WTC11 (cell line): ENCODE measurements around the gene CHTF18. TPM values are rescaled to one million over a fixed set of nuclear protein-coding genes. Genes with fewer than 3 reads are reported as not detected.
A peak's percentile ranks its signal among the peaks of the same experiment; 100 is the strongest.

ENCODE experiments used
- ATAC-seq: fragments of 200-7000 bp; cut with Tn5 transposase; 2 replicates; pipeline ENCODE4 v1.10.0; 2021; ENCODE audit warnings: mild to moderate bottlenecking, moderate library complexity
- CTCF ChIA-PET: fragments of 300-600 bp; sonication (Branson Sonifier 250); formaldehyde crosslinking; loops from one replicate; lab custom pipeline; 2021; ENCODE audit warnings: antibody characterized with exemption; lab: Charles Lee
- POLR2A ChIA-PET: fragments of 350-600 bp; sonication (Branson Sonifier 250); formaldehyde crosslinking; loops from one replicate; lab custom pipeline; 2021; ENCODE audit warnings: antibody characterized with exemption; lab: Charles Lee
- DNase-seq: peaks from one replicate; pipeline ENCODE4 v3.0.0; 2021; ENCODE audit warnings: low spot score
- H3K27ac Mint-ChIP-seq: 2 replicates; pipeline ENCODE4 v1.8.0; 2021; ENCODE audit warnings: mixed read lengths
- H3K27me3 Mint-ChIP-seq: 2 replicates; pipeline ENCODE4 v1.8.0; 2021; ENCODE audit warnings: low read depth, mild to moderate bottlenecking, moderate library complexity, mixed read lengths
- H3K36me3 Mint-ChIP-seq: 2 replicates; pipeline ENCODE4 v1.8.0; 2021; ENCODE audit warnings: mixed read lengths
- H3K4me1 Mint-ChIP-seq: 2 replicates; pipeline ENCODE4 v1.8.0; 2022; ENCODE audit warnings: mixed read lengths
- H3K4me3 Mint-ChIP-seq: 2 replicates; pipeline ENCODE4 v1.8.0; 2021; ENCODE audit warnings: mild to moderate bottlenecking, moderate library complexity, mixed read lengths
- H3K9me3 Mint-ChIP-seq: 2 replicates; pipeline ENCODE4 v1.8.0; 2021; ENCODE audit warnings: mixed read lengths
- FOXJ3 ChIP-seq: sonication (generic); formaldehyde crosslinking; IDR thresholded peaks from 2 replicates; pipeline ENCODE4 v1.9.0; 2021; ENCODE audit warnings: missing genetic modification reagents, mild to moderate bottlenecking, borderline replicate concordance
- IRF2 ChIP-seq: sonication (generic); formaldehyde crosslinking; IDR thresholded peaks from 2 replicates; pipeline ENCODE4 v1.8.0; 2022; ENCODE audit warnings: low read depth, missing genetic modification reagents, borderline replicate concordance
- KAT7 ChIP-seq: sonication (generic); formaldehyde crosslinking; IDR thresholded peaks from 2 replicates; pipeline ENCODE4 v1.8.1; 2023; ENCODE audit warnings: missing genetic modification reagents, mild to moderate bottlenecking, borderline replicate concordance
- MXD4 ChIP-seq: fragments of 250-450 bp; sonication (Bioruptor Pico); IDR thresholded peaks from 2 replicates; pipeline ENCODE4 v1.8.0; 2021; ENCODE audit warnings: mild to moderate bottlenecking, moderate library complexity, borderline replicate concordance
- SMAD3 ChIP-seq: sonication (generic); formaldehyde crosslinking; IDR thresholded peaks from 2 replicates; pipeline ENCODE4 v1.8.0; 2022; ENCODE audit warnings: missing genetic modification reagents, mild to moderate bottlenecking, borderline replicate concordance
- SMAD4 ChIP-seq: sonication (generic); formaldehyde crosslinking; IDR thresholded peaks from 2 replicates; pipeline ENCODE4 v1.8.0; 2022; ENCODE audit warnings: mild to moderate bottlenecking, missing genetic modification reagents
- ZNF416 ChIP-seq: fragments of 250-450 bp; sonication (Bioruptor Pico); IDR thresholded peaks from 2 replicates; pipeline ENCODE4 v1.9.0; 2021; ENCODE audit warnings: mild to moderate bottlenecking, inconsistent platforms
- ZNF671 ChIP-seq: fragments of 250-450 bp; sonication (Bioruptor Pico); IDR thresholded peaks from 2 replicates; pipeline ENCODE4 v1.8.0; 2021; ENCODE audit warnings: mild to moderate bottlenecking
- total RNA-seq: library from RNA; stranded (reverse); gene quantifications from 3 replicates; pipeline ENCODE4 v1.2.3, GENCODE V29; 2021
- TF ChIP-seq, protein P1 (sequence below): sonication (generic); formaldehyde crosslinking; IDR thresholded peaks from 2 replicates; pipeline ENCODE4 v1.8.1; 2022; ENCODE audit warnings: low read depth, missing genetic modification reagents, borderline replicate concordance
- TF ChIP-seq, protein P2 (sequence below): sonication (generic); formaldehyde crosslinking; IDR thresholded peaks from 2 replicates; pipeline ENCODE4 v1.8.0; 2022; ENCODE audit warnings: mild to moderate bottlenecking, missing genetic modification reagents
- TF ChIP-seq, protein P3 (sequence below): sonication (generic); formaldehyde crosslinking; IDR thresholded peaks from 2 replicates; pipeline ENCODE4 v1.8.1; 2023; ENCODE audit warnings: mild to moderate bottlenecking, missing genetic modification reagents
- TF ChIP-seq, protein P4 (sequence below): fragments of 250-450 bp; sonication (Bioruptor Pico); IDR thresholded peaks from 2 replicates; pipeline ENCODE4 v1.9.0; 2021; ENCODE audit warnings: moderate library complexity, mild to moderate bottlenecking, inconsistent platforms, borderline replicate concordance
- TF ChIP-seq, protein P5 (sequence below): fragments of 250-450 bp; sonication (Bioruptor Pico); IDR thresholded peaks from 2 replicates; pipeline ENCODE4 v1.9.0; 2021; ENCODE audit warnings: mild to moderate bottlenecking
- TF ChIP-seq, protein P6 (sequence below): fragments of 200-600 bp; IDR thresholded peaks from 2 replicates; pipeline ENCODE4 v1.8.0; 2022; ENCODE audit warnings: antibody characterized with exemption
- TF ChIP-seq, protein P7 (sequence below): sonication (generic); formaldehyde crosslinking; IDR thresholded peaks from 2 replicates; pipeline ENCODE4 v1.8.1; 2022; ENCODE audit warnings: low read depth, mild to moderate bottlenecking, moderate library complexity, missing genetic modification reagents, borderline replicate concordance
- TF ChIP-seq, protein P8 (sequence below): sonication (generic); formaldehyde crosslinking; IDR thresholded peaks from 2 replicates; pipeline ENCODE4 v1.8.0; 2023; ENCODE audit warnings: mild to moderate bottlenecking, missing genetic modification reagents
- TF ChIP-seq, protein P9 (sequence below): sonication (generic); formaldehyde crosslinking; IDR thresholded peaks from 2 replicates; pipeline ENCODE4 v1.8.1; 2022; ENCODE audit warnings: mild to moderate bottlenecking, moderate library complexity, missing genetic modification reagents

Gene CHTF18
- total RNA-seq, 1 experiment from 2014 or later: 183 TPM

DNA sequence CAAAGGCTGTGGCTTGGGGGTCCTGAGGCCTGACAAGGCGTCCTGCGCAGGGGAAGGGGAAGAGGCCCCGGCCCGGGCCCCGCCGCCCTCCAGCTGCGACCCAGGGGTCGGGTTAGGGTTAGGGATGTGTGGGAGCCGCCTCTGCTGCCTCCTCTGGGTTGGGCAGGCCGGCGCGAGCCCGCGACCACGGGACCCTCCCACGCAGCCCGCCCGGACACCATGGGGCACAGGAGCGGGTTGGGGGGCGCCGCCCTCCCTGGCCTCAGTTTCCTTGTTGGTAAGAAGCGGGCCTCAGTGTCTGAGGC is 48.0 kb upstream of the CHTF18 start:
- H3K36me3 Mint-ChIP-seq: peaks cover 6% of the 10 kb centered on the region; the same call in 1 of the 2 replicates
- TF ChIP-seq, protein P1, sequence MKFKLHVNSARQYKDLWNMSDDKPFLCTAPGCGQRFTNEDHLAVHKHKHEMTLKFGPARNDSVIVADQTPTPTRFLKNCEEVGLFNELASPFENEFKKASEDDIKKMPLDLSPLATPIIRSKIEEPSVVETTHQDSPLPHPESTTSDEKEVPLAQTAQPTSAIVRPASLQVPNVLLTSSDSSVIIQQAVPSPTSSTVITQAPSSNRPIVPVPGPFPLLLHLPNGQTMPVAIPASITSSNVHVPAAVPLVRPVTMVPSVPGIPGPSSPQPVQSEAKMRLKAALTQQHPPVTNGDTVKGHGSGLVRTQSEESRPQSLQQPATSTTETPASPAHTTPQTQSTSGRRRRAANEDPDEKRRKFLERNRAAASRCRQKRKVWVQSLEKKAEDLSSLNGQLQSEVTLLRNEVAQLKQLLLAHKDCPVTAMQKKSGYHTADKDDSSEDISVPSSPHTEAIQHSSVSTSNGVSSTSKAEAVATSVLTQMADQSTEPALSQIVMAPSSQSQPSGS: no peak
- TF ChIP-seq ZNF416 (CRISPR knock-in tag): no peak
- TF ChIP-seq, protein P2, sequence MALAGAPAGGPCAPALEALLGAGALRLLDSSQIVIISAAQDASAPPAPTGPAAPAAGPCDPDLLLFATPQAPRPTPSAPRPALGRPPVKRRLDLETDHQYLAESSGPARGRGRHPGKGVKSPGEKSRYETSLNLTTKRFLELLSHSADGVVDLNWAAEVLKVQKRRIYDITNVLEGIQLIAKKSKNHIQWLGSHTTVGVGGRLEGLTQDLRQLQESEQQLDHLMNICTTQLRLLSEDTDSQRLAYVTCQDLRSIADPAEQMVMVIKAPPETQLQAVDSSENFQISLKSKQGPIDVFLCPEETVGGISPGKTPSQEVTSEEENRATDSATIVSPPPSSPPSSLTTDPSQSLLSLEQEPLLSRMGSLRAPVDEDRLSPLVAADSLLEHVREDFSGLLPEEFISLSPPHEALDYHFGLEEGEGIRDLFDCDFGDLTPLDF: no peak
- TF ChIP-seq MXD4: no peak
- TF ChIP-seq ZNF671 (CRISPR knock-in tag): no peak
- TF ChIP-seq, protein P3, sequence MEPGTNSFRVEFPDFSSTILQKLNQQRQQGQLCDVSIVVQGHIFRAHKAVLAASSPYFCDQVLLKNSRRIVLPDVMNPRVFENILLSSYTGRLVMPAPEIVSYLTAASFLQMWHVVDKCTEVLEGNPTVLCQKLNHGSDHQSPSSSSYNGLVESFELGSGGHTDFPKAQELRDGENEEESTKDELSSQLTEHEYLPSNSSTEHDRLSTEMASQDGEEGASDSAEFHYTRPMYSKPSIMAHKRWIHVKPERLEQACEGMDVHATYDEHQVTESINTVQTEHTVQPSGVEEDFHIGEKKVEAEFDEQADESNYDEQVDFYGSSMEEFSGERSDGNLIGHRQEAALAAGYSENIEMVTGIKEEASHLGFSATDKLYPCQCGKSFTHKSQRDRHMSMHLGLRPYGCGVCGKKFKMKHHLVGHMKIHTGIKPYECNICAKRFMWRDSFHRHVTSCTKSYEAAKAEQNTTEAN: no peak
- TF ChIP-seq SMAD4: no peak
- TF ChIP-seq, protein P4, sequence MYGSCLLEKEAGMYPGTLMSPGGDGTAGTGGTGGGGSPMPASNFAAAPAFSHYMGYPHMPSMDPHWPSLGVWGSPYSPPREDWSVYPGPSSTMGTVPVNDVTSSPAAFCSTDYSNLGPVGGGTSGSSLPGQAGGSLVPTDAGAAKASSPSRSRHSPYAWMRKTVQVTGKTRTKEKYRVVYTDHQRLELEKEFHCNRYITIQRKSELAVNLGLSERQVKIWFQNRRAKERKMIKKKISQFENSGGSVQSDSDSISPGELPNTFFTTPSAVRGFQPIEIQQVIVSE (CRISPR knock-in tag): no peak
- TF ChIP-seq, protein P5, sequence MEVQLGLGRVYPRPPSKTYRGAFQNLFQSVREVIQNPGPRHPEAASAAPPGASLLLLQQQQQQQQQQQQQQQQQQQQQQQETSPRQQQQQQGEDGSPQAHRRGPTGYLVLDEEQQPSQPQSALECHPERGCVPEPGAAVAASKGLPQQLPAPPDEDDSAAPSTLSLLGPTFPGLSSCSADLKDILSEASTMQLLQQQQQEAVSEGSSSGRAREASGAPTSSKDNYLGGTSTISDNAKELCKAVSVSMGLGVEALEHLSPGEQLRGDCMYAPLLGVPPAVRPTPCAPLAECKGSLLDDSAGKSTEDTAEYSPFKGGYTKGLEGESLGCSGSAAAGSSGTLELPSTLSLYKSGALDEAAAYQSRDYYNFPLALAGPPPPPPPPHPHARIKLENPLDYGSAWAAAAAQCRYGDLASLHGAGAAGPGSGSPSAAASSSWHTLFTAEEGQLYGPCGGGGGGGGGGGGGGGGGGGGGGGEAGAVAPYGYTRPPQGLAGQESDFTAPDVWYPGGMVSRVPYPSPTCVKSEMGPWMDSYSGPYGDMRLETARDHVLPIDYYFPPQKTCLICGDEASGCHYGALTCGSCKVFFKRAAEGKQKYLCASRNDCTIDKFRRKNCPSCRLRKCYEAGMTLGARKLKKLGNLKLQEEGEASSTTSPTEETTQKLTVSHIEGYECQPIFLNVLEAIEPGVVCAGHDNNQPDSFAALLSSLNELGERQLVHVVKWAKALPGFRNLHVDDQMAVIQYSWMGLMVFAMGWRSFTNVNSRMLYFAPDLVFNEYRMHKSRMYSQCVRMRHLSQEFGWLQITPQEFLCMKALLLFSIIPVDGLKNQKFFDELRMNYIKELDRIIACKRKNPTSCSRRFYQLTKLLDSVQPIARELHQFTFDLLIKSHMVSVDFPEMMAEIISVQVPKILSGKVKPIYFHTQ (CRISPR knock-in tag): no peak
- TF ChIP-seq FOXJ3 (CRISPR knock-in tag): no peak
- ChIA-PET POLR2A (interaction anchor here (0.9 to 1.8 kb wide), 3 partner anchors 20 to 45 kb away, joined by 3 to 10 read pairs (median 4); partner anchors contain the start of genes ANTKMT and MSLN), CTCF (interaction anchor here (0.5 to 3.2 kb wide), 22 partner anchors 7 to 1042 kb away, joined by 3 to 28 read pairs (median 5); partner anchors contain the start of genes ANTKMT, CCDC78, CHTF18 and HAGHL)
- H3K27ac Mint-ChIP-seq: no peak overlapping the region
- peak overlapping the region; percentile 74 for H3K4me3 Mint-ChIP-seq
- DNase-seq (no peak), ATAC-seq (no peak)
- peaks cover 14% of the 10 kb centered on the region for H3K4me1 Mint-ChIP-seq
- no peaks in the 10 kb centered on the region for H3K27me3 Mint-ChIP-seq
- H3K9me3 Mint-ChIP-seq: no peaks in the 10 kb centered on the region

DNA sequence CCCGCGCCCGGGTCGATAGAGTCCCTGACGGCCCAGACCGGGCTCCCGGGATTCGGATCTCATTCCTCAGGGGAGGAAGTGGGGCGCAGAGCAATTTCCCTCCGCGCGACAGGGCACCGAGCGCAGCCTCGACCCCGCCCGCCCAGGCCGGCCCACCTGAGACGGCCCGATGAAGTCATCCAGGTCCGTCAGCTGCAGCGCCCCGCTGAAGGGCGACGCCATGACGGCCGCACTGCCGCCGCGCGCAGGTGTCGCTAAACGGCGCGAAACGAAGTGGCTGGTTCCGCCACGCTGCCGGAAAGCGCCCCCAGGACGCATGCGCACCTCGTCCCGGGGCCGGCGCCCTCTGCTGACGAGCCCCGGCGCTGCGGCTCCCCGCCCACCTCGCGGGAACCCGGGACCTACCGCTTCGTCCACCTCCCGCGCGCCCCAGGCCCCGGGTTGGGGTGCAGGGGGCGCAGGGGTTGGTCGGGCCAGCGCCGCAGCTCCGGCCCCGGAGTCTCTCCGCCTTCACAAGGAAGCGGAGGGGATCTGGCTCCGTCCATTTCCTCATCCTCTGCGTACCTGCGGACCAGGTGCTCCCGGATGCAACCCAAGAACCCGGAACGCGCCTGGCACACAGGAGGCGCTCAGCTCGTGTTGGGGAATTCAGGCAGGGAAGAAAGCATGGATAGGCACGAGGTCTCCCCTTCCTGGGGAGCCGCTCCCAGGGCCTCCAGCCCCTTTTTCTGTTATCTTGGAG is 47.5 kb upstream of the CHTF18 start, which contains the start of gene CIAO3:
CIAO3 (minus strand) TSS at position 234 of the 742 bp plus-strand sequence; CDS start at position 222, 12 bp downstream.
- peaks cover 5% of the 10 kb centered on the region; the same call in 1 of the 2 replicates for H3K36me3 Mint-ChIP-seq
- H3K27ac Mint-ChIP-seq: peak within 1 kb of the TSS; percentile 78
- TF ChIP-seq, protein P6, sequence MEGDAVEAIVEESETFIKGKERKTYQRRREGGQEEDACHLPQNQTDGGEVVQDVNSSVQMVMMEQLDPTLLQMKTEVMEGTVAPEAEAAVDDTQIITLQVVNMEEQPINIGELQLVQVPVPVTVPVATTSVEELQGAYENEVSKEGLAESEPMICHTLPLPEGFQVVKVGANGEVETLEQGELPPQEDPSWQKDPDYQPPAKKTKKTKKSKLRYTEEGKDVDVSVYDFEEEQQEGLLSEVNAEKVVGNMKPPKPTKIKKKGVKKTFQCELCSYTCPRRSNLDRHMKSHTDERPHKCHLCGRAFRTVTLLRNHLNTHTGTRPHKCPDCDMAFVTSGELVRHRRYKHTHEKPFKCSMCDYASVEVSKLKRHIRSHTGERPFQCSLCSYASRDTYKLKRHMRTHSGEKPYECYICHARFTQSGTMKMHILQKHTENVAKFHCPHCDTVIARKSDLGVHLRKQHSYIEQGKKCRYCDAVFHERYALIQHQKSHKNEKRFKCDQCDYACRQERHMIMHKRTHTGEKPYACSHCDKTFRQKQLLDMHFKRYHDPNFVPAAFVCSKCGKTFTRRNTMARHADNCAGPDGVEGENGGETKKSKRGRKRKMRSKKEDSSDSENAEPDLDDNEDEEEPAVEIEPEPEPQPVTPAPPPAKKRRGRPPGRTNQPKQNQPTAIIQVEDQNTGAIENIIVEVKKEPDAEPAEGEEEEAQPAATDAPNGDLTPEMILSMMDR: peak; percentile 79
- TF ChIP-seq, protein P7, sequence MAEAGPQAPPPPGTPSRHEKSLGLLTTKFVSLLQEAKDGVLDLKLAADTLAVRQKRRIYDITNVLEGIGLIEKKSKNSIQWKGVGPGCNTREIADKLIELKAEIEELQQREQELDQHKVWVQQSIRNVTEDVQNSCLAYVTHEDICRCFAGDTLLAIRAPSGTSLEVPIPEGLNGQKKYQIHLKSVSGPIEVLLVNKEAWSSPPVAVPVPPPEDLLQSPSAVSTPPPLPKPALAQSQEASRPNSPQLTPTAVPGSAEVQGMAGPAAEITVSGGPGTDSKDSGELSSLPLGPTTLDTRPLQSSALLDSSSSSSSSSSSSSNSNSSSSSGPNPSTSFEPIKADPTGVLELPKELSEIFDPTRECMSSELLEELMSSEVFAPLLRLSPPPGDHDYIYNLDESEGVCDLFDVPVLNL (CRISPR knock-in tag): 0 out of 2 replicates have a peak, but pooled peaks have one; percentile 18
- TF ChIP-seq KAT7 (CRISPR knock-in tag) (no peak), IRF2 (CRISPR knock-in tag) (no peak), SMAD3 (CRISPR knock-in tag) (peak; percentile 22; the same call in 1 of the 2 replicates)
- TF ChIP-seq, protein P8, sequence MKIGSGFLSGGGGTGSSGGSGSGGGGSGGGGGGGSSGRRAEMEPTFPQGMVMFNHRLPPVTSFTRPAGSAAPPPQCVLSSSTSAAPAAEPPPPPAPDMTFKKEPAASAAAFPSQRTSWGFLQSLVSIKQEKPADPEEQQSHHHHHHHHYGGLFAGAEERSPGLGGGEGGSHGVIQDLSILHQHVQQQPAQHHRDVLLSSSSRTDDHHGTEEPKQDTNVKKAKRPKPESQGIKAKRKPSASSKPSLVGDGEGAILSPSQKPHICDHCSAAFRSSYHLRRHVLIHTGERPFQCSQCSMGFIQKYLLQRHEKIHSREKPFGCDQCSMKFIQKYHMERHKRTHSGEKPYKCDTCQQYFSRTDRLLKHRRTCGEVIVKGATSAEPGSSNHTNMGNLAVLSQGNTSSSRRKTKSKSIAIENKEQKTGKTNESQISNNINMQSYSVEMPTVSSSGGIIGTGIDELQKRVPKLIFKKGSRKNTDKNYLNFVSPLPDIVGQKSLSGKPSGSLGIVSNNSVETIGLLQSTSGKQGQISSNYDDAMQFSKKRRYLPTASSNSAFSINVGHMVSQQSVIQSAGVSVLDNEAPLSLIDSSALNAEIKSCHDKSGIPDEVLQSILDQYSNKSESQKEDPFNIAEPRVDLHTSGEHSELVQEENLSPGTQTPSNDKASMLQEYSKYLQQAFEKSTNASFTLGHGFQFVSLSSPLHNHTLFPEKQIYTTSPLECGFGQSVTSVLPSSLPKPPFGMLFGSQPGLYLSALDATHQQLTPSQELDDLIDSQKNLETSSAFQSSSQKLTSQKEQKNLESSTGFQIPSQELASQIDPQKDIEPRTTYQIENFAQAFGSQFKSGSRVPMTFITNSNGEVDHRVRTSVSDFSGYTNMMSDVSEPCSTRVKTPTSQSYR: no peak
- TF ChIP-seq, protein P4 (CRISPR knock-in tag): no peak
- TF ChIP-seq, protein P9, sequence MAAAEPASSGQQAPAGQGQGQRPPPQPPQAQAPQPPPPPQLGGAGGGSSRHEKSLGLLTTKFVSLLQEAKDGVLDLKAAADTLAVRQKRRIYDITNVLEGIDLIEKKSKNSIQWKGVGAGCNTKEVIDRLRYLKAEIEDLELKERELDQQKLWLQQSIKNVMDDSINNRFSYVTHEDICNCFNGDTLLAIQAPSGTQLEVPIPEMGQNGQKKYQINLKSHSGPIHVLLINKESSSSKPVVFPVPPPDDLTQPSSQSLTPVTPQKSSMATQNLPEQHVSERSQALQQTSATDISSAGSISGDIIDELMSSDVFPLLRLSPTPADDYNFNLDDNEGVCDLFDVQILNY (CRISPR knock-in tag): peak; percentile 97

More for the DNA sequence above, 47.5 kb upstream of the CHTF18 start, which contains the start of gene CIAO3:
- Mint-ChIP-seq H3K27me3 (no peaks in the 10 kb centered on the region), H3K4me3 (peak within 1 kb of the TSS; percentile 79), H3K9me3 (no peaks in the 10 kb centered on the region), H3K4me1 (peaks cover 15% of the 10 kb centered on the region)
- POLR2A ChIA-PET: interaction anchor here (0.9 to 1.8 kb wide), 3 partner anchors 20 to 44 kb away, joined by 3 to 10 read pairs (median 4); partner anchors contain the start of genes ANTKMT and MSLN
- ATAC-seq (peak; percentile 71), DNase-seq (peak; percentile 93)
- CTCF ChIA-PET: interaction anchor here (0.5 to 3.8 kb wide), 30 partner anchors 8 to 1042 kb away, joined by 3 to 28 read pairs (median 4); partner anchors contain the start of genes ANTKMT, CCDC78, CHTF18 and HAGHL
